ENCODE data around the gene ADPRHL1.

The ADPRHL1 gene

GRCh38 chr13:113421673-113422270, 31.5 kb downstream of the ADPRHL1 start:
- H3K27ac ChIP-seq: no peak overlapping the region
- TF ChIP-seq CTCF (conservative IDR thresholded peaks at IDR 0.05) (no peak), ZFX (IDR thresholded peaks at IDR 0.05) (no peak)

- H3K27ac ChIP-seq: no peak overlapping the region
- TF ChIP-seq ZFX (IDR thresholded peaks at IDR 0.05): no peak
- no peak for TF ChIP-seq CTCF (conservative IDR thresholded peaks at IDR 0.05)
Observed at GRCh38 chr13:113420833-113421600, 32.3 kb downstream of the ADPRHL1 start.

GRCh38 chr13:113420232-113420631, 33.1 kb downstream of the ADPRHL1 start:
- TF ChIP-seq ZFX (IDR thresholded peaks at IDR 0.05) (no peak), CTCF (conservative IDR thresholded peaks at IDR 0.05) (no peak)

GRCh38 chr13:113419531-113420193, 33.6 kb downstream of the ADPRHL1 start:
- no peak overlapping the region for H3K27ac ChIP-seq

More at GRCh38 chr13:113420232-113420631, 33.1 kb downstream of the ADPRHL1 start:
- no peak overlapping the region for H3K27ac ChIP-seq

GRCh38 chr13:113418722-113419049, 34.6 kb downstream of the ADPRHL1 start:
- no peak overlapping the region for H3K27ac ChIP-seq
- TF ChIP-seq CTCF (conservative IDR thresholded peaks at IDR 0.05) (no peak), ZFX (IDR thresholded peaks at IDR 0.05) (no peak)

More at GRCh38 chr13:113419531-113420193, 33.6 kb downstream of the ADPRHL1 start:
- TF ChIP-seq CTCF (conservative IDR thresholded peaks at IDR 0.05) (no peak), ZFX (IDR thresholded peaks at IDR 0.05) (no peak)

GRCh38 chr13:113417836-113418721, 35.2 kb downstream of the ADPRHL1 start:
- H3K27ac ChIP-seq: no peak overlapping the region
- no peak for TF ChIP-seq ZFX (IDR thresholded peaks at IDR 0.05)
- no peak for TF ChIP-seq CTCF (conservative IDR thresholded peaks at IDR 0.05)
